Measurements from ENCODE around the gene PDE9A.

PDE9A gene

GRCh38 chr21:42737951-42738590 lies 84.7 kb downstream of the PDE9A start:
- DNase-seq (ENCODE audit: low read depth in 2 of 2) = no peak

GRCh38 chr21:42739061-42739931 lies 85.9 kb downstream of the PDE9A start:
- no peak for DNase-seq (ENCODE audit: low read depth in 2 of 2)

- DNase-seq (ENCODE audit: low read depth in 2 of 2) = no peak
These were observed 87.0 kb downstream of the PDE9A start for GRCh38 chr21:42740405-42740909.

GRCh38 chr21:42741066-42741465 lies 87.6 kb downstream of the PDE9A start:
- DNase-seq (ENCODE audit: low read depth in 2 of 2) = no peak

- no peak for DNase-seq (ENCODE audit: low read depth in 2 of 2)
These were observed 91.4 kb downstream of the PDE9A start for GRCh38 chr21:42744520-42745445.

- no peak for DNase-seq (ENCODE audit: low read depth in 2 of 2)
These were observed 92.3 kb downstream of the PDE9A start for GRCh38 chr21:42745511-42746239.

- no peak for DNase-seq (ENCODE audit: low read depth in 2 of 2)
These were observed 92.8 kb downstream of the PDE9A start for GRCh38 chr21:42746240-42746592.

GRCh38 chr21:42746593-42747275 lies 93.3 kb downstream of the PDE9A start:
- DNase-seq (ENCODE audit: low read depth in 2 of 2) = no peak

- no peak for DNase-seq (ENCODE audit: low read depth in 2 of 2)
These were observed 93.9 kb downstream of the PDE9A start for GRCh38 chr21:42747276-42747701.

GRCh38 chr21:42747746-42748351 lies 94.4 kb downstream of the PDE9A start:
- no peak for DNase-seq (ENCODE audit: low read depth in 2 of 2)

- DNase-seq (ENCODE audit: low read depth in 2 of 2) = no peak
These were observed 95.3 kb downstream of the PDE9A start for GRCh38 chr21:42748620-42749176.

GRCh38 chr21:42750737-42751530 lies 97.5 kb downstream of the PDE9A start:
- DNase-seq (ENCODE audit: low read depth in 2 of 2) = no peak

GRCh38 chr21:42751866-42752265 lies 98.4 kb downstream of the PDE9A start:
- DNase-seq (ENCODE audit: low read depth in 2 of 2) = no peak

- no peak for DNase-seq (ENCODE audit: low read depth in 2 of 2)
These were observed 100.4 kb downstream of the PDE9A start for GRCh38 chr21:42753804-42754203.

GRCh38 chr21:42754270-42754933 lies 101.0 kb downstream of the PDE9A start:
- DNase-seq (ENCODE audit: low read depth in 2 of 2) = no peak

GRCh38 chr21:42755031-42755665 lies 101.7 kb downstream of the PDE9A start:
- DNase-seq (ENCODE audit: low read depth in 2 of 2) = no peak

GRCh38 chr21:42755766-42756579 lies 102.6 kb downstream of the PDE9A start:
- no peak for DNase-seq (ENCODE audit: low read depth in 2 of 2)

Measured in stimulated activated CD4-positive, alpha-beta T cell treated with anti-CD3 and anti-CD28 coated beads, Interleukin-1b, Interleukin-23, amount 100 ng/mL, for 4 hours (primary cell).